Thymus (tissue), 11 donors: ENCODE results near the gene PLCB1. TPM values are rescaled to one million over a fixed set of nuclear protein-coding genes. Genes with fewer than 3 reads are reported as not detected.
"Not testable (repeated sequence)": the region's sequence is repeated elsewhere in the genome, so short reads cannot be mapped to it uniquely, and the experiment has no call there.

Experiments
- DNase-seq, 9 donors: peaks; one replicate each; pipeline ENCODE4 v3.0.0-alpha.2; 2013; ENCODE audit warnings: low spot score in 9 of 9, low read depth in 6 of 9, missing footprints in 1 of 9
- H3K27ac ChIP-seq, 2 donors: one replicate each; pipeline ENCODE4 v1.5.1; 2013; ENCODE audit warnings: control low read depth in 1 of 2, low read depth in 1 of 2, low read length in 1 of 2, mild to moderate bottlenecking in 1 of 2, moderate library complexity in 1 of 2
- H3K27me3 ChIP-seq, 2 donors: one replicate each; pipeline ENCODE4 v1.5.1; 2013; ENCODE audit warnings: low read length in 1 of 2; ENCODE audit not compliant: control insufficient read depth in 2 of 2, insufficient read depth in 1 of 2
- H3K36me3 ChIP-seq, 2 donors: one replicate each; pipeline ENCODE4 v1.5.1; 2013; ENCODE audit warnings: low read length in 1 of 2, mild to moderate bottlenecking in 1 of 2, moderate library complexity in 1 of 2; ENCODE audit not compliant: control insufficient read depth in 2 of 2, insufficient read depth in 2 of 2
- H3K4me1 ChIP-seq, 2 donors: one replicate each; pipeline ENCODE4 v1.5.1; 2013; ENCODE audit warnings: low read length in 2 of 2; ENCODE audit not compliant: control insufficient read depth in 2 of 2, insufficient read depth in 2 of 2
- H3K4me3 ChIP-seq, 2 donors: one replicate each; pipeline ENCODE4 v1.5.1; 2013; ENCODE audit warnings: low read length in 2 of 2, control low read depth in 1 of 2, mild to moderate bottlenecking in 1 of 2
- H3K9me3 ChIP-seq, 2 donors: one replicate each; pipeline ENCODE4 v1.5.1; 2013; ENCODE audit warnings: low read length in 1 of 2, mild to moderate bottlenecking in 1 of 2; ENCODE audit not compliant: control insufficient read depth in 2 of 2, insufficient read depth in 1 of 2
- WGBS: extraction: QIAGEN DNeasy Blood & Tissue Kit; methylation state at CpG from one replicate; pipeline ENCODE4 v1.1.7; 2013; 5-methylcytosine and 5-hydroxymethylcytosine counted together
- polyA plus RNA-seq: library from polyadenylated mRNA; stranded (reverse); fragments of 200-250 nt; gene quantifications from one replicate; pipeline ENCODE4 v1.2.3, GENCODE V29; 2013
- total RNA-seq: library from RNA; stranded (reverse); fragments of 120-200 nt; gene quantifications from one replicate; pipeline ENCODE4 v1.2.4, GENCODE V29; 2013
- donor health status: healthy.

Gene PLCB1
- total and polyA plus RNA-seq, 2 donors: 4.1 to 4.7 TPM

DNA sequence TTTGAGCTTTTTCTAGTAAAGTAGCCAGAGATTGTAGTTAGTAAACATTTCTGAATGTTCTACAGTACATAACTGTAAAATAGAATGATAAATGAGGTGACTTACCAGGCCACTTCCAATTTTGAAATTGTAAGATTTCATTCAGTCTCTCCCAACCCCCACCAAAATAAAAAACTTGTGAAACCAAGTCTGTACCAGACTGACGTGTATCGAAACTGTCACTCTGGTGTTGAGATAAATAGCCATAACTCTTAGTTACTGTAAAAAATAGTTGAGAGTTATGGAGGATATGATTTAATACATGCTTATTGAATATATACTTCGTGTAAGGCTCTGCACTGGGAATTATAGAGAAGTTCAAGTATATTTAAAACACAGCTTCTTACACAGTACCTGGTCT is 455.7 kb downstream of the PLCB1 start:
- Histone ChIP-seq H3K27ac (no peak overlapping the region), H3K27me3 (no peaks in the 10 kb centered on the region), H3K36me3 (no peaks in the 10 kb centered on the region), H3K4me1 (no peaks in the 10 kb centered on the region), H3K9me3 (no peaks in the 10 kb centered on the region), H3K4me3 (no peak overlapping the region)
- WGBS: 96% methylated on average over 3 of the region's 3 CpGs
- no peak for DNase-seq

DNA sequence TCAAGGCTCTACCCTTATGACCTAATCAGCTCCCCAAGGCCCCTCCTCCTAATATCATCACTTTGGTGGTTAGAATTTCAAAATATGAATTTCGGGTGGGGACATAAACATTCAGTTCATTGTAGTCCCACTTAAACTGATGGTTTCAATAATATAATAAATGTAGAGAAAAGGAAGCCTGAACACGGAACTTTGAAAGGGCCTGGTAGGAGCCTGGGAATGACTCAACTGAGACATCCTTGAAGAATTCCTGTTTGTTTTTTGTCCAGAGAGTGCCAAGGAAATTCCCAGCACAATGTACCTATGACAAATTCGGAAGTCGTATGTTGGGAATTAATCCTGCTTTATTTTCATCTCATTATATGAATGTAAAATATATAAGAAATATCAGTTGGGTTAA is 457.9 kb downstream of the PLCB1 start:
- Histone ChIP-seq H3K27me3 (no peaks in the 10 kb centered on the region), H3K36me3 (no peaks in the 10 kb centered on the region), H3K4me3 (no peak overlapping the region), H3K27ac (no peak overlapping the region), H3K4me1 (no peaks in the 10 kb centered on the region), H3K9me3 (no peaks in the 10 kb centered on the region)
- WGBS: 99% methylated on average over 4 of the region's 4 CpGs
- DNase-seq: no peak

DNA sequence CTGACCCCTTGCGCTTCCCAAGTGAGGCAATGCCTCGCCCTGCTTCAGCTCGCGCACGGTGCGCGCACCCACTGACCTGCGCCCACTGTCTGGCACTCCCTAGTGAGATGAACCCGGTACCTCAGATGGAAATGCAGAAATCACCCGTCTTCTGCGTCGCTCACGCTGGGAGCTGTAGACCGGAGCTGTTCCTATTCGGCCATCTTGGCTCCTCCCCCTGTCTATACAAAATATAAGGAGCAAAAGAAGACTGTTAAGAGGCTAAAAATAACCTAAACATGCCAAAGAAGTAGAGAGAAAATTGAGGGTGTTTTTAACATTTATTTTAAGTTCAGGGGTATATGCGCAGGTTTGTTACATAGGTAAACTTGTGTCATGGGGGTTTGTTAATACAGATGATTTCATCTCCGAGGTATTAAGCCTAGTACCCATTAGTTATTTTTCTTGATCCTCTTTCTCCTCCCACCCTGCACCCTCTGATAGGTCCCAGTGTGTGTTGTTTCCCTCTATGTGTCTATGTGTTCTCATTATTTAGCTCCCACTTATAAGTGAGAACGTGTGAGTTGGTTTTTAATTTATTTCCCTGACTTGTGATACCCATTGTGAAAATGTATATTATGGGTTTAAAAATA is 469.0 kb downstream of the PLCB1 start:
- H3K27me3 ChIP-seq, DNase-seq, H3K36me3 ChIP-seq, H3K4me1 ChIP-seq, H3K9me3 ChIP-seq, H3K4me3 ChIP-seq, H3K27ac ChIP-seq: not testable (repeated sequence)
- WGBS: 92% methylated on average over 9 of the region's 18 CpGs

- Histone ChIP-seq H3K4me3 (no peak overlapping the region), H3K4me1 (peaks cover 0 to 2% of the 10 kb centered on the region in 2 donors), H3K36me3 (no peaks in the 10 kb centered on the region), H3K27ac (no peak overlapping the region), H3K27me3 (no peaks in the 10 kb centered on the region), H3K9me3 (no peaks in the 10 kb centered on the region)
- 98% methylated on average over 1 of the region's 1 CpG for WGBS
- no peak for DNase-seq
Measured at GRCh38 chr20:8601542-8601912, 469.5 kb downstream of the PLCB1 start.

GRCh38 chr20:8602389-8603116 is 470.5 kb downstream of the PLCB1 start:
- H3K27me3 ChIP-seq: no peaks in the 10 kb centered on the region
- WGBS: 29% methylated on average over 3 of the region's 3 CpGs
- no peaks in the 10 kb centered on the region for H3K36me3 ChIP-seq
- H3K4me3 ChIP-seq: no peak overlapping the region
- H3K27ac ChIP-seq: peak overlapping the region in 1 of 2 donors; percentile 38
- no peaks in the 10 kb centered on the region for H3K9me3 ChIP-seq
- peaks cover 0 to 2% of the 10 kb centered on the region in 2 donors for H3K4me1 ChIP-seq
- peak in 5 of 9 donors; percentile 4 to 40 (median 16) for DNase-seq

- no peak for DNase-seq
- Histone ChIP-seq H3K27ac (no peak overlapping the region), H3K27me3 (no peaks in the 10 kb centered on the region), H3K4me1 (no peaks in the 10 kb centered on the region), H3K36me3 (no peaks in the 10 kb centered on the region), H3K9me3 (no peaks in the 10 kb centered on the region), H3K4me3 (no peak overlapping the region)
- WGBS: 98% methylated on average over 1 of the region's 1 CpG
Measured at GRCh38 chr20:8608470-8608869, 476.4 kb downstream of the PLCB1 start.

DNA sequence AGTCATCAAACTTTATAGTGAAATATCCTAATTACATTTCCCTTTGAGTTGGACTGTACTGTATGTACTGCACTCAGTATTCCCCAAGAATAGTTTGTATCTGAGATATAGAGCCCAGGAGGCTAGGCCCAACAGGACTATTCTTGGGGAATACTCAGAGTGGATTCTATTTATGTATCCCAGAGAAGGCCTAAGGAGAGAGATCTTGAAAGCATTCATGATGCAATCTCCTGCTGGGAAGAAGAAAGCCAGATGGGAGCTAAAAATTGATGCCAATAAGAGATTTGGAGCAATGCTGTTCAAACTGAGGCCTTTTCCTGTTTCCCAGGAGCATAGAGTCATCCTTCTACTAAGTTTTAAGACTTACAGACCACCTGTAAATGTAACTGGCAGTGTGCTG is 484.7 kb downstream of the PLCB1 start:
- Histone ChIP-seq H3K27ac (no peak overlapping the region), H3K4me3 (no peak overlapping the region), H3K27me3 (no peaks in the 10 kb centered on the region), H3K9me3 (no peaks in the 10 kb centered on the region), H3K4me1 (no peaks in the 10 kb centered on the region), H3K36me3 (no peaks in the 10 kb centered on the region)
- DNase-seq: no peak

DNA sequence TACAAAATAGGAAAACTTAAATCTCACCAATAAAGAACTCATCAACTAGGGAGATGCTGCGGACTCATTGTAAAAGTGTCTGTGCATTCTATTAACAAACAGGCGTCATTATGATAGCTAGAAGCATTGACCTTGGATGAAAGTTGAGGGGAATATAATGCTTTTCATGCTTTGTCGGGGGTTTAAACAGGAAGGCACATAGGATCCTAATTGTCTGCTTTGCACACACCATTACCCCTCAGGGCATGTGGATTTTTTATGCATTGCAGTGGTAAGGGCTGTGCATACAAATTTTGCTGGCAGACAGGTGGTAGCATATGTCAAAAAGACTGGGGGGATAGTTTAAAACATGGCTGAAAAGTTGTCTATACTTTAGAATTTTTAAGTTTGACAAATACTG is 488.9 kb downstream of the PLCB1 start:
- no peaks in the 10 kb centered on the region for H3K4me1 ChIP-seq
- no peaks in the 10 kb centered on the region for H3K36me3 ChIP-seq
- no peaks in the 10 kb centered on the region for H3K27me3 ChIP-seq
- no peaks in the 10 kb centered on the region for H3K9me3 ChIP-seq
- no peak overlapping the region for H3K4me3 ChIP-seq
- no peak for DNase-seq
- 81% methylated on average over 3 of the region's 3 CpGs for WGBS
- H3K27ac ChIP-seq: no peak overlapping the region

- Histone ChIP-seq H3K4me1 (no peaks in the 10 kb centered on the region), H3K27me3 (no peaks in the 10 kb centered on the region), H3K36me3 (no peaks in the 10 kb centered on the region), H3K9me3 (no peaks in the 10 kb centered on the region), H3K27ac (no peak overlapping the region), H3K4me3 (no peak overlapping the region)
- DNase-seq: no peak
- WGBS: 95% methylated on average over 3 of the region's 3 CpGs
Measured at GRCh38 chr20:8624046-8624445, 492.0 kb downstream of the PLCB1 start.
